Neutrophil (primary cell): Measurements from ENCODE around the gene IPCEF1.

ENCODE experiments used
- H3K27ac ChIP-seq: fragments of 200-600 bp; sonication (generic); 2 replicates; pipeline ENCODE4 v1.5.1; 2016; ENCODE audit warnings: mild to moderate bottlenecking, moderate library complexity
- H3K27me3 ChIP-seq: fragments of 200-600 bp; sonication (generic); 2 replicates; pipeline ENCODE4 v1.6.0; 2016; ENCODE audit warnings: mild to moderate bottlenecking
- H3K36me3 ChIP-seq: fragments of 200-600 bp; sonication (generic); 2 replicates; pipeline ENCODE4 v1.5.1; 2017
- H3K4me1 ChIP-seq, 2 experiments: fragments of 200-600 bp in 1 of 2; sonication (generic) in 1 of 2; 1 replicate in 1 of 2; 2 replicates in 1 of 2; pipeline versions ENCODE4 v1.5.1 to v1.6.1; 2013 to 2016; ENCODE audit warnings: low read depth in 1 of 2, low read length in 1 of 2, mild to moderate bottlenecking in 1 of 2, moderate library complexity in 1 of 2; ENCODE audit not compliant: control insufficient read depth in 1 of 2, insufficient read depth in 1 of 2
- H3K4me3 ChIP-seq, 2 experiments: fragments of 200-600 bp in 1 of 2; sonication (generic) in 1 of 2; 1 replicate in 1 of 2; 2 replicates in 1 of 2; pipeline ENCODE4 v1.5.1; 2013 to 2016; ENCODE audit warnings: low read depth in 1 of 2, low read length in 1 of 2, mild to moderate bottlenecking in 1 of 2, moderate library complexity in 1 of 2
- H3K9me3 ChIP-seq: fragments of 200-600 bp; sonication (generic); 2 replicates; pipeline ENCODE4 v1.5.1; 2016
- CTCF ChIP-seq: fragments of 200-600 bp; sonication (generic); IDR thresholded peaks from 2 replicates; pipeline ENCODE4 v1.5.1; 2016; ENCODE audit warnings: antibody characterized with exemption

IPCEF1 gene

GRCh38 chr6:154390034-154390433 lies 33.4 kb upstream of the IPCEF1 start:
- Histone ChIP-seq H3K4me3 (no peak overlapping the region), H3K36me3 (no peaks in the 10 kb centered on the region)

GRCh38 chr6:154388803-154389202 lies 32.2 kb upstream of the IPCEF1 start:
- H3K9me3 ChIP-seq = no peaks in the 10 kb centered on the region
- no peak overlapping the region for H3K4me3 ChIP-seq
- no peaks in the 10 kb centered on the region for H3K36me3 ChIP-seq
- H3K27ac ChIP-seq = no peak overlapping the region
- no peak for TF ChIP-seq CTCF
- H3K27me3 ChIP-seq = no peaks in the 10 kb centered on the region
- no peaks in the 10 kb centered on the region for H3K4me1 ChIP-seq

More at GRCh38 chr6:154390034-154390433, 33.4 kb upstream of the IPCEF1 start:
- TF ChIP-seq CTCF = no peak
- Histone ChIP-seq H3K27ac (no peak overlapping the region), H3K27me3 (no peaks in the 10 kb centered on the region), H3K4me1 (no peaks in the 10 kb centered on the region), H3K9me3 (no peaks in the 10 kb centered on the region)

- no peaks in the 10 kb centered on the region for H3K27me3 ChIP-seq
- H3K4me3 ChIP-seq = no peak overlapping the region
- H3K36me3 ChIP-seq = no peaks in the 10 kb centered on the region
- no peak for TF ChIP-seq CTCF
- no peaks in the 10 kb centered on the region for H3K9me3 ChIP-seq
- H3K27ac ChIP-seq = no peak overlapping the region
- no peaks in the 10 kb centered on the region for H3K4me1 ChIP-seq
These were observed 30.5 kb upstream of the IPCEF1 start for GRCh38 chr6:154386848-154387717.

- H3K27me3 ChIP-seq = no peaks in the 10 kb centered on the region
- H3K4me3 ChIP-seq = no peak overlapping the region
- no peaks in the 10 kb centered on the region for H3K4me1 ChIP-seq
- no peak overlapping the region for H3K27ac ChIP-seq
- H3K36me3 ChIP-seq = no peaks in the 10 kb centered on the region
- no peaks in the 10 kb centered on the region for H3K9me3 ChIP-seq
- no peak for TF ChIP-seq CTCF
These were observed 27.6 kb upstream of the IPCEF1 start for GRCh38 chr6:154384191-154384590.

GRCh38 chr6:154383273-154383672 lies 26.7 kb upstream of the IPCEF1 start:
- H3K4me1 ChIP-seq = no peaks in the 10 kb centered on the region
- H3K27ac ChIP-seq = no peak overlapping the region
- no peaks in the 10 kb centered on the region for H3K27me3 ChIP-seq
- no peaks in the 10 kb centered on the region for H3K36me3 ChIP-seq
- no peak overlapping the region for H3K4me3 ChIP-seq
- H3K9me3 ChIP-seq = no peaks in the 10 kb centered on the region
- TF ChIP-seq CTCF = no peak
